ENCODE data around the gene GRXCR1.

Gene GRXCR1

GRCh38 chr4:42892413-42892812 lies at the start of gene GRXCR1:
Gene GRXCR1 (plus strand): TSS chr4:42892713. CDS start chr4:42893267, 554 bp downstream.
- no peak for DNase-seq (ENCODE audit: low read depth)

GRCh38 chr4:42843694-42844093 lies 48.8 kb upstream of the GRXCR1 start:
- DNase-seq (ENCODE audit: low read depth): no peak

- DNase-seq (ENCODE audit: low read depth): no peak
These were observed 48.0 kb upstream of the GRXCR1 start for GRCh38 chr4:42844422-42845070.

DNA sequence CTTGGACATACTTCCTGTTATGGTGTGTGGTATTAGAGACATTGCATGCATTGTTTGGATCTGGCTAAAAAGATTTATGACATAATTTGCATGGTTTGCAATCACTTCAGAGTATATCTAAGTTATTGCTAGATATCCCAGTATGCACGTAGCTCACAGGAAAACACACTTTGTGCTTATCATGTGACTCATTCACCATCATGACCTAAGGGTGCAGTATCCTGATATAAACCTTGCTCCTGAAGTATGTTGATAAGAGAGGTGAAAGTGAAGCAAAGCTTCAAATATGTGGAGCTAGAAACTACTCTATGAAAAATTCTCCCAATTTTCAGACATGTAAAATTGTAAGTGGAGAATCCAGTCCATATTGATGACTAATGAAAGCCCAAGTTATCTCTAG lies 46.9 kb upstream of the GRXCR1 start:
- no peak for DNase-seq (ENCODE audit: low read depth)

DNA sequence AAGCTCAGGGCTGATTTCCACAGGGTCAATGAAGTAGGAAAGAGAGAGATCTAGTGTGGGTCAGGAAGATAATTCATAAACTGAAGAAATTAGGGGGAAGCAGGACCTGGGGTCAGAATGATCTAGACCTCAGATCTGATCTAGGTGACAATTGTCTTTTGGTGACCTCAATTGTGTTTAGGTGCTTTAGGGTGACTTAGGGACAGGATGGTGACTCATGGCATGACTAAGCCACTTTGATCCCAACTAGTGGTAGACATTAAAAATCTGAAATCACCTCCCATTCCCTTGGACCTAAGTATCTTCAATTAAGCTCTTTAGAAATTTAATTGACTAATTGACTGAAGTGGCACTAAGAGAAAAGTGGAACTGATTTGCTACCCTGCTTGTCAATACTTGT lies 36.7 kb upstream of the GRXCR1 start:
- DNase-seq (ENCODE audit: low read depth): no peak

GRCh38 chr4:42865572-42866189 lies 26.8 kb upstream of the GRXCR1 start:
- peak; percentile 22 for DNase-seq (ENCODE audit: low read depth)

DNA sequence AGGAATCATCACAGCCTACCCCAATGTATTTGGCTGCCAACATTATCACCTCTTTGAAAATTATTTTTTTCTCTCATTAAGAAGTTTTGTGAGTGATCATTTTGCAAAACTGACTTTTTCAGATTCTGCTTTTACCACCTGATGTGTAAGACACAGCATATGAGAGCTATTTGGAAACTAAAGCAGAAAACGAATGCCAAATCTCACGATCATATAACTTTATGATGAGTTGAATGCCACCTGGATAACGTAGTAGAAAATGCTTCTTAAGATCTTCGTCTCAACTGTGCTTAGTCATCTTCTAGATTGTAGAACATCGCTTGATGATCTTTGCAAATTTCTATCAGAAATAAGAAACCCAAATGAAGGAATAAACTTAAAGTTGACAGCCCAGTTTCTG lies 21.3 kb upstream of the GRXCR1 start:
- DNase-seq (ENCODE audit: low read depth): no peak

DNA sequence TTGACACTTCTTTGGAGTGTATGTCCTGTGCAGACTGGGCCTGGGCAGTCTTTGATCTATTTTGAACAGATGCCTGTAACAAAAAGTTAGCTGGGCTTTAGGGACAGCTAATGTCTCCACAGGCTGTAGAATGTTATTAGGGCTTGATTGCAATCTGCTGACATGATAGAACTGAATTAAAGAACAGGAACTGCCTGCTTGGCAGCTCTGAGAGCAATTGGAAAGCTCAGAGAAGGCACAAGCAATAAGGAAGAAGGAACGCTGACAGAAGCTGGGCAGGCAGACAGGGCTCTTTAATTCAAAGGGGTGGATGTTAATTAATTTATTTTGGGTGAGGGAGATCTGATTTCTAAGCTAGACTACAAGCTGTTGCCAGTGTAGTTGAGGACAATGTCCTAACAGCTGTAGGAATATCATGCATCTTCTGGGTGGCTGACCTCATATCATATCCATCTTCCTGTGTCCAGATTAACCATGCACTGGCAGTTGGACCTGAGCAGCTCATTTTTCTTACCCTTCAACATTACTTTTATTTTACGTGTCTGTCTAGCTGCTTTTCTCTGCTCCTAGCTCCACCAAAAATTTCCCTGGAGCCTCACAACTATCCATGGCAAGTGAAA lies 20.7 kb upstream of the GRXCR1 start:
- DNase-seq (ENCODE audit: low read depth): no peak

- DNase-seq (ENCODE audit: low read depth): no peak
These were observed 13.7 kb upstream of the GRXCR1 start for GRCh38 chr4:42878863-42879262.

DNA sequence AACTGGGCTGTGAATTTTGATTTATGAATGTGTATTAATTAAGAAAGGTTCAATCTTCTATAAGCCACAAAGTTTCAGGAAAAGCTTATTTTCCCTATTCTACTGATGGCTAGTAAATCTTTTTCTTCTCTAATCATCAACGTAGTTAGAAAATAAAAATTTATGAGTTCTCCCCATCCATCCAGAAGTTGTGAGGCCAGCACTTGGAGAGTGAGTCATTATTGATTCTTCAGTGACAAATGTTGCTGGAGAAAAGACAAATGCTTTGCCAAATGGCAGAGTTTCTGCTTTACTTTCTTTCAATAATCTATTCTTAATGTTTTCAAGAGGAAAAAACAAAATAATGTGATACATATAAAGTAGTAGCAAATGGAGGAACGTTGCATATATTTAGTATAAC lies 11.3 kb upstream of the GRXCR1 start:
- DNase-seq (ENCODE audit: low read depth): no peak

DNA sequence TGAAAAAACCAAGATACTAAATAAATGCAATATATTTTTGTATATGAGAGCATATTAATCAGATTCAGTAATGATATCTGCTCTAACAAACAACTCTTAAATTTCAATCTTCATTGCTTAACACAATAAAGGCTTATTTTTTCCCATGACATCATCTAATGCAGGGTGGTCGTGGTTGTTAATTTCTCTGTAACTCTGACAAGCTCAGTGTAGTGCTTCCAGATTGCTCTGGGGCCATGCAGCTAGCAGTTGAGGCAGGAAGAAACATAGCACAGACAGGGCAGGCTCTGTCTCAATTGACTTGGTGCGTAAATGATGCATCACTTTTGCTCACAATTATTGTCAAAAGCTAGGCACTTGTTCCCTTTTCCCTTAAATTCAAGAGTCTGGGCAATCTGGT lies 869 bp upstream of the GRXCR1 start:
- no peak for DNase-seq (ENCODE audit: low read depth)

DNA sequence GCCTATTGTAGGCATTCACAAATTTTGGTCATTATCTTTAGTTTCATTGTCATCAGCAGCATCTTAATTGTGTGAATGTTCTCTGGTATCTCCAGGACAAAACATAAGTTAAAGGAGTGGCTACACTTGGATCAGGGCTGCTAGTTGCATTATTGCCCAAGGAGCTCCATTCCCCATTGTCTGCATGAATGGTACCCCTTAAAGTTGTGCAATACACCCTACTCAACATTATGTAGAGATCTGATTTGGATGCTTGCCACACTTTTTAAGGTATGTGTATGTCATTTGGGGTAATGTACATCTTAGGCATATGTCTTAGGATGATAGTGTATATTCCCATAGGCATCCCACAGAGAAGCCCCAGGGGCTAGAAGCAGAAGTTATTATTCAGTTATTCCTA lies 2.9 kb downstream of the GRXCR1 start:
- DNase-seq (ENCODE audit: low read depth): no peak

DNA sequence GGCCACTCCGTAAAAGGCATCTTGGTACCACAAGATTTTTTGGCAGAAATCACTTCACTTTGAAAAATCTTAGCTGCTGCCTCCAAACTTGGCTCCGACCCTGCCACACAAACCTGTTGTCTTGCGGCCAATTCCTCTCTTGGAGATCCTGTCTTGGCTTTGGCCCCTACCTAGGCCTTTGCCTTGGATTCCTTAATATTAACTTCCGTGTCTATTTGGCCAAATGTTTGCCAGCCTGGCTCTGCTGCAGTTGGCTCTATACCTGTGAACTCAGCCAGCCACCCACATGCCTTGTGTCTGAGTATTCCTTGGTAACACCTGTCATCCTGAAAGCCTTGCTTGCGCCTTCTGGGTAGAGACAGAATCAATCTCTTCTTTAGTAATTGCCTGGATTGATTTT lies 12.5 kb downstream of the GRXCR1 start:
- no peak for DNase-seq (ENCODE audit: low read depth)

DNA sequence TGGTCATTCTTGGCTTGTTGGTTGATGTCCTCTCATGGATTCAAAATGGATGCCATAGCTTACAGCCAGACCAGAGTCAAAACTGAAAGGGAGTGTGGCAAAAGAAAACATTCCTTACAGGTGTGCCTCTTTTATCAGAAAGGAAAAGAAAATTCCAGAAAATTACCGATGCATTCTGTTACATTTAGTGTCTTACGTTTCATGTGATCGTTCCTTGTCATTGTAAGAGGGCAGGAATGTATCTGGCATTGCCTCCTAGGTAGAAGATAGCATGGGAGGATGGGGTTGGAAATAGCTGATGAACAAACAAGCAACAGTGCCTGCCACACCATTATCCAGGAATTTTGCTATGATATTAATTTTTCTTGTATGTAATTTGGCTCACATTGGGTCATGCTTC lies 13.1 kb downstream of the GRXCR1 start:
- no peak for DNase-seq (ENCODE audit: low read depth)

DNA sequence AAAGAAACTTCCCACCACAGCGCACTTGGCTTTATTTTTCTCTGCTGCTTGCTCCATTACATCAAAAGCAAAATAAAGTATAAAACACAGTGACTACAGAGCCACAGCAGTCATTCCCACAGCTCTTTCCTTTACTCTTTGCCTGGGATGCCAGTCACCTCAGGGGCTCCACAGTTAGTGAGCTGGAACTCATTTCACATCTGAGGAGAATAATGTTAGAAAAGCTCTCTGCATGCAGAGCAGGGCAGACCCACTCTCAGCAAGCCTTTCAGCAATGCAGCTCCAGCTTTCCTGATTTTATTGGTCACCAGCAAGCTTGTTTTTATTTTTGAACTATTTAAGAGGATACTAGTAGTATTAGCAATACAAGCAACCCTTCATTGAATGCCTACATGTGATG lies 13.8 kb downstream of the GRXCR1 start:
- no peak for DNase-seq (ENCODE audit: low read depth)

DNA sequence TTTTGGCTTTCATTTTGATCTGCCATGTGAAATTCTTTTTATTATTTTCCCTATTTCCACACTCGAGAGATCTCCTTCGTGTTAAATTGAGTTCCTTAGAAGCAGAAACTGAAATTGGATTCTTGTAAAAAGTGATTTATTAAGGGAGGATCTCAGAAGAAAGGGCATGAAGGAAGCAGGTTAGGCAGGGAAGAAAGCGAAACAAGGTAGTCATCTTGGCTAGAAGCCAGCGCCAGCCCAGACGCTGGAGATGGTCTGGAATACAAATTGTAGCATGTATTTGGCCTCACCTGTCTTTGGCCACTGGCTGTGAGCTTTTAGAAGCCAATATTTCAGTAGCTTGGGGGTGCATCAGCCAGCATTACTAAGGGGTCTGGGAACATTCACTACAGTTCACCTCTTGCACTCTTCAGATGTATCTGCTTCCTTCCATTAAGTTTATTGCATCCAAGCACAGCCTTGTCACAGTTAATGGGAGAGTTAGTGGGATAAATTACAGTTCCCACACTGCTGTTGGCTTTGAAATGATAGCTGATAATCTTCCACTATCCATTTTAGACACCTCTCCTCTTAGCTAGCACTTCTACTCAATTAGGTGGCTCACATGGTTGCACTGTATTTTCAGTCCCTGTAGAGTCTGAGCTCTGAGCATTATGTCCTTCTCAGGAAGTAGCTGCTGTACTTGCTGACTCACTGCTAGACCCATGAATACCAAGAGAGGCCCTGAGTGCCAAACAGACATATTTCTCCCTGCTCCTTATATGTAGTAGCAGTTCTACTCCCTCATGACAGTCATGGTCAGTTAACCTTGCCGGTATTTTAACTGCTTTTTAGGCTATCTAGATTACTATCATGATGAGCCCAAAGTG lies 14.6 kb downstream of the GRXCR1 start:
- no peak for DNase-seq (ENCODE audit: low read depth)

GRCh38 chr4:42910459-42910858 lies 17.9 kb downstream of the GRXCR1 start:
- no peak for DNase-seq (ENCODE audit: low read depth)

GRCh38 chr4:42914937-42915336 lies 22.4 kb downstream of the GRXCR1 start:
- DNase-seq (ENCODE audit: low read depth): no peak

DNA sequence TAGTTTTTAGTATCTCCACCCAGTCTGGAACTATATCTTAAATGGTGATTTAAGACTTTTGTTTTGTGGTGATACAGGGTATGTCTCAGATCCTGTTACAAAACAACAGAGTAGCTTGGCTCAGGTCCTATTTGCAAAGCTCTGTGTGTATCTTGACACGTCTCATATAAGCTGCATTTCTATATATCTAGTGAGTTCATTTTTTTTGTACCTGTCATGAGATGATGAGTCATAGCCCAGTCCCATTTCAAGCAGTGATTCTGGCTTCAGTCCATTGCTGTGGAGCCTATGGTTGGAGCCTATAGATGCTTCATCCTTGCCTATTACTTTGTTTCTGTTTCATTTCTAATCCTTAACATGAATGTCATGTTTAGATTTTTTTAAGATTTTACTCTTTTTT lies 23.0 kb downstream of the GRXCR1 start:
- no peak for DNase-seq (ENCODE audit: low read depth)

GRCh38 chr4:42917296-42917695 lies 24.8 kb downstream of the GRXCR1 start:
- no peak for DNase-seq (ENCODE audit: low read depth)

DNA sequence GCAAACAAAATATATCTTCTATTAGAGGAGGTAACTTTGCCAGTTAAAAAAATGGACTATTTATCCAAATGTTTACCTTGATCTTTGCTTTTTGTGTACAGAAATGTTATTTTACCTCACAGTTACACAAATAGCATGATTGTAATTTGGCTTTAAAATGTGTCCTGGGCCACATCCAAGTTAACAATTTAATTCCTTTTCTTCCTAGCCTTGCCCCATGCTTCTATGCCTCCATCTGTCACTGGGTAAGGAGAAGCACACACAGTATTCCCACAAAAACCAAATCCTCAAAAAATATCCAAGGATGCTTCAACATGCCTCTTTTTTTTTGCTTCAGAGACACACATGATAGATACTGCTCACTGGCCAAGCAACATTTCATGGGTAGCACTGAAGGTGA lies 30.9 kb downstream of the GRXCR1 start:
- DNase-seq (ENCODE audit: low read depth): no peak

DNA sequence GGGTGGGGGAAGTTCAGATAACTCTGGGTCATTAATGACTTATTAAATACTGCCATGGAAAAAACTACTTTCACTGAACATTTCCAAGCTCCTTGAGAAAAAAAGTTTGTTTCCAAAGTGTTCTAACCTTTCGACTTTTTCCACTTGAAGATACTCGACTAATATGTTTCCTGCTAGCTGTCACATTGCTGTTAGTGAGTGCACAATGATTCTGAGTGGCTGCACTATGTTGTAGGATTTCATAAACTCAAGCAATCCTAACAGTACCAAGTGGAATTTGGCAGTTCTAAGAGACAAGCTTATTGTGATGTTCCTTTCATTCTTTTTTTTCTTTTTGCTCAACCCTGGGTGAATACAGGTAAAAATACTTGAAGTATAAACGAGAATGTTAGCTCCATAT lies 33.4 kb downstream of the GRXCR1 start:
- no peak for DNase-seq (ENCODE audit: low read depth)

DNA sequence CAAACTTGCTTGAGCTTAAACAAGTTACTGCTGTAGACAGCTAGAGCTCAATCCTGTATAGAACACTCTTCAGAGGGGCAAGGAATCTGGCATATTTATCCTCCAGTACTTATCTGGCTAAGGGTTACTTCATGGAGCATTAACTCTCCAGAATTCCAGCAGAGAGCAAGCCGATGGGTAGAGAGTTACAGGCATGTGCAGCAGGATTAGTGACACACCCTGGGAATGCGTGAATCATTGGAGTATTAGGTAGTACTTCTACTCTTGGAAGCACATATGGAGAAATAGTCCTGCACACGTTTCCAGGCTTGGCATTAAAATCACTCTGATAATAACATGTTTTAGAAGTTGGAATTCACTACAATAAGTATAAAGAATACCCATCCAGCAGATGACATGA lies 35.4 kb downstream of the GRXCR1 start:
- DNase-seq (ENCODE audit: low read depth): no peak
